GM18867 (cell line): ENCODE data around the gene PRPF40B.
"Not testable (repeated sequence)": the region's sequence is repeated elsewhere in the genome, so short reads cannot be mapped to it uniquely, and the experiment has no call there.

Source experiments
- ATAC-seq: cut with Tn5 transposase; IDR thresholded peaks from one replicate; pipeline ENCODE4 v1.9.1; 2021; ENCODE audit warnings: mild to moderate bottlenecking, moderate library complexity; ENCODE audit not compliant: unreplicated experiment

PRPF40B gene

GRCh38 chr12:49623142-49623904 is at the start of gene PRPF40B:
Gene PRPF40B (plus strand): TSS chr12:49623561. CDS start chr12:49623591, 30 bp downstream.
- peak; percentile 70 for ATAC-seq

- no peak for ATAC-seq
These were observed 45.6 kb upstream of the PRPF40B start for GRCh38 chr12:49577589-49578315.

GRCh38 chr12:49578471-49579112 is 44.8 kb upstream of the PRPF40B start:
- ATAC-seq: no peak

GRCh38 chr12:49580572-49581535 is 42.5 kb upstream of the PRPF40B start:
- peak; percentile 50 for ATAC-seq

- ATAC-seq: no peak
These were observed 41.2 kb upstream of the PRPF40B start for GRCh38 chr12:49582201-49582600.

GRCh38 chr12:49582850-49583249 is 40.5 kb upstream of the PRPF40B start:
- no peak for ATAC-seq

GRCh38 chr12:49583366-49584094 is 39.8 kb upstream of the PRPF40B start:
- ATAC-seq: no peak

GRCh38 chr12:49584591-49584990 is 38.8 kb upstream of the PRPF40B start:
- no peak for ATAC-seq

- ATAC-seq: no peak
These were observed 37.6 kb upstream of the PRPF40B start for GRCh38 chr12:49585477-49586459.

- ATAC-seq: no peak
These were observed 36.0 kb upstream of the PRPF40B start for GRCh38 chr12:49587174-49587908.

GRCh38 chr12:49588281-49588680 is 35.1 kb upstream of the PRPF40B start:
- ATAC-seq: no peak

- no peak for ATAC-seq
These were observed 34.4 kb upstream of the PRPF40B start for GRCh38 chr12:49588721-49589516.

- no peak for ATAC-seq
These were observed 24.8 kb upstream of the PRPF40B start for GRCh38 chr12:49598527-49598926.

GRCh38 chr12:49599961-49600360 is 23.4 kb upstream of the PRPF40B start:
- no peak for ATAC-seq

- no peak for ATAC-seq
These were observed 19.6 kb upstream of the PRPF40B start for GRCh38 chr12:49603721-49604120.

- no peak for ATAC-seq
These were observed 18.5 kb upstream of the PRPF40B start for GRCh38 chr12:49604856-49605255.

- ATAC-seq: not testable (repeated sequence)
These were observed 17.8 kb upstream of the PRPF40B start, which contains the start of gene FAM186B for GRCh38 chr12:49605539-49605938. Gene FAM186B (minus strand): TSS chr12:49605639. CDS start chr12:49605477, 162 bp downstream.
